GM21447 (cell line): ENCODE results near the gene LENG9.
"Not testable (repeated sequence)": the region's sequence is repeated elsewhere in the genome, so short reads cannot be mapped to it uniquely, and the experiment has no call there.

Experiments used
- ATAC-seq: cut with Tn5 transposase; IDR thresholded peaks from one replicate; pipeline ENCODE4 v1.9.1; 2021; ENCODE audit not compliant: unreplicated experiment

The LENG9 gene

DNA sequence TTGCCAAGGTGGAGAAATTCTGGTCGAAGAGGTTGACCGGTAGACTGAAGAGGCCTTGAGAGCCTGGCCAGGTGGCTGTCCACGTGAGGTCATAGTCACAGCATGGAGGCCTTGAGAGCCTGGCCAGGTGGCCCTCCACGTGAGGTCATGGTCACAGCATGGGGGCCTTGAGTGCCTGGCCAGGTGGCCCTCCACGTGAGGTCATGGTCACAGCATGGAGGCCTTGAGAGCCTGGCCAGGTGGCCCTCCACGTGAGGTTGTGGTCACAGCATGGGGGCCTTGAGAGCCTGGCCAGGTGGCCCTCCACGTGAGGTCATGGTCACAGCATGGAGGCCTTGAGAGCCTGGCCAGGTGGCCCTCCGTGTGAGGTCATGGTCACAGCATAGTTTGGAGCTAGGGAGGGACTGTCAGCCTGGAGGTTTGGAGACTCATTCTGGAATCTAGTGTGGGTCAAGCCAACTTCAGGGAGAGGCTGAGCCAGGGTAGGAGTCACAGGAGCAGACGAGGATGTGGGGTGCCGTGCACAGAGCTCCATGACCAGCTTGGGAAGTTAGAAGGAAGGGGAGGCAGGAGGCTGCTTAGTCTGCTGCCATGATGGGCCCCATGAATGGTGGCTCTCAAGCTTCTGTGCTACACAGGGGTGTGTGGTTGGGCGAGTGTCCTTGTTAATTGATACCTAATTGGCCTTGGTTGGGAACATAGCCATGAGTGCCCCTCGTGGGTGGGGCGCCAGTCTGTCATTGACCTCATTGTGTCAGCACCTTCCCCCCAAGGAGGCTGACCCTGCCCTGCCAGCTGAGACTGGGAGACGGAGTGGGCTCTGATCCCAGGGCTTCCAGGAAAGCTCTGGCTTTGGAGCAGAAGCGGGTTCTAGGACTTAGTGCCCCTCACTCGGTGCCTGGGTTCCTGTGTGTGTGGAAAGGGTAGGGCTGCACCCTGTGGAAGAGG, 4.0 kb downstream of the LENG9 start:
- ATAC-seq = no peak

DNA sequence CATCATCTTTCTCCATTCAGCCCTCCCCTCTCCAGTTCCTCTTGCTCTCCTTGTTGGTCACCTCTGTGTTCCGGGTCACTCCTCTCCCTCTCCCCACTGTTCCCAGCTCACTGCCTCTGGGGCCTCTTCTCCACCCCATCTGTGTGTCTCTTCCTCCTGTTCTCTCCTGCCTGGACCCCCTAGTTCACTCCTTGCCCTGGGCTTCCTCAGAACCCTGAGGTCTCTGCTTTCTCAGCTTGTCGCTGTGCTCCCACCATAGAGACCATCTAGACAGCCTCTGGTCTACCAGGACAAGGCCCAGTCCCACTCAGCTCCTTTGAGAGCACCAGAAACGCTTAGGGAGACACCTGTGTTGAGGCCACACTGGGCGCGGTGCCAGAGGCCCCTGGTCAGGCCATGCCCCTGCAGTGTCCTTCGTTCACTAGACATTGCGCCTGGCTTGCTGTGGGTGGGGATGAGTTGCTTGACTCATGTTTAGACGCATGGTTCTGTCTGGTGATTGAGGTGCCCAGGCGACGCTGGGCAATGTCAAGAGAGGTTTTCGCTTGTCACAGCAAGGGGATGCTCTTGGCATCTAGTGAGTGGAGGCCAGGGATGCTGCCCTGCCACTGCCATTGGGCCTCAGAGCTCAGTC, 4.8 kb downstream of the LENG9 start:
- no peak for ATAC-seq

DNA sequence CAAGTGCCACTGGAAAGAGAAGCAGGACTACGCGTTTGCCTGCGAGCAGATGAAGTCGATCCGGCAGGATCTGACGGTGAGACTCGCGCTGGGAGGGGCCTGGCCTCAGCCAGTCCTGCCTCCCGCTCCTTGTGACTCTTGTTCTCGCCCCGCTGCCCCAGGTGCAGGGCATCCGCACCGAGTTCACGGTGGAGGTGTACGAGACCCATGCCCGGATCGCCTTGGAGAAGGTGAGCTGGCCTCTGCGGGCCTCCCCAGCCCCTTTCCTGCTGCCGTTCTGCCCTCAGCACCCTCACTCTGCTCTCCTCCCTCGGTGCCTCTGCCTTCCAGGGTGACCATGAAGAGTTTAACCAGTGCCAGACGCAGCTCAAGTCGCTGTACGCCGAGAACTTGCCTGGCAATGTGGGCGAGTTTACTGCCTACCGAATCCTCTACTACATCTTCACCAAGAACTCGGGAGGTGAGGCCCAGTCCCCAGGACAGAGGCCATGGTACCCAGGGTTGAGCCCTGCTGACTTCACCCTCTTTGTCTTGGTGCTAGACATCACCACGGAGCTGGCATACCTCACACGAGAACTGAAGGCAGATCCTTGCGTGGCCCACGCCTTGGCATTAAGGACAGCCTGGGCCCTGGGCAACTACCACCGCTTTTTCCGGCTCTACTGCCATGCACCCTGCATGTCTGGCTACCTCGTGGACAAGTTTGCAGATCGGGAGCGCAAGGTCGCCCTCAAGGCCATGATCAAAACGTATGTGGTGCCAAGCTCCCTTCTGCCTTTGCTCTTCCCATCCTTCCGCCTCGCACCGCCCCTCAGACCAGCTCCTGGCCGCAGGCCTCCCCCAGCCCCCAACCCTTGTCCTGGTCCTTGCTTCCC, 5.6 kb downstream of the LENG9 start:
- ATAC-seq = no peak

DNA sequence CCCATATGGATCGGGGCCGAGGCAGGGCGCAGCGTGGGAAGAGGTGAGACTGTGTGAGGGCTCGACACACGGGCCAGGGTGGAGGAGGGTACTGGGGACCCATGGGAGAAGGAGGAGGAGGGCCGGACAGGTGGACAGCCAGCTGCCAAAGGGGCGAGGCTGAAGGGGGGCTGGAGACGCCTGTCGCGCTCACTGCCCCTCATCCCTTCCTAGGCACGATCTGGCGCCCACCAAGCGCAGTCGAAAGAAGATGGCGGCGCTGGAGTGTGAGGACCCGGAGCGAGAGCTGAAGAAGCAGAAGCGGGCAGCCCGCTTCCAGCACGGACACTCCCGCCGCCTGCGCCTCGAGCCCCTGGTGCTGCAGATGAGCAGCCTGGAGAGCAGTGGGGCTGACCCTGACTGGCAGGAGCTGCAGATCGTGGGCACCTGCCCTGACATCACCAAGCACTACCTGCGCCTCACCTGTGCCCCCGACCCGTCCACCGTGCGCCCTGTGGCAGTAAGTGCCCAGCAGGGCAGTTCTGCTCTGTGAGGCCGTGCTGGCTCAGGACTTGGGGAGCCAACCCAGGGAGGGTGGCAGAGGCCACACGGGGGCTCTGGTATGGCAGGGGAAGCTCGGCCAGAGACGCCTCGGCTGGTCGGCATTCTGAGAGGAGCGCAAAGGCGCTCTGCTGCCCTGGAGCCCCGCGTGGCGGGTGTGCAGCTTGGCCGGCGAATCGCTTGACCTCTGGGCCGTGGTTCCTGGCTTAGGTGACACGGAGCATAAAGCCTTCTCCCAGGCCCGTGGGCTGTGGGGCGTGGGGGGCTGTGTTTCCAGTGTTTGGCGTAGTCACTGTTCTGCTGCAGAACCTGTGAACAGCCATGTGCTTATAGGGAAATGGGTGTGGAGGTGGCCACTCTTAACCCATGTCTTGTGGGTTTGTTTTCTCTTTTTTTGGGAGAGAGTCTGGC, 6.9 kb downstream of the LENG9 start:
- no peak for ATAC-seq

DNA sequence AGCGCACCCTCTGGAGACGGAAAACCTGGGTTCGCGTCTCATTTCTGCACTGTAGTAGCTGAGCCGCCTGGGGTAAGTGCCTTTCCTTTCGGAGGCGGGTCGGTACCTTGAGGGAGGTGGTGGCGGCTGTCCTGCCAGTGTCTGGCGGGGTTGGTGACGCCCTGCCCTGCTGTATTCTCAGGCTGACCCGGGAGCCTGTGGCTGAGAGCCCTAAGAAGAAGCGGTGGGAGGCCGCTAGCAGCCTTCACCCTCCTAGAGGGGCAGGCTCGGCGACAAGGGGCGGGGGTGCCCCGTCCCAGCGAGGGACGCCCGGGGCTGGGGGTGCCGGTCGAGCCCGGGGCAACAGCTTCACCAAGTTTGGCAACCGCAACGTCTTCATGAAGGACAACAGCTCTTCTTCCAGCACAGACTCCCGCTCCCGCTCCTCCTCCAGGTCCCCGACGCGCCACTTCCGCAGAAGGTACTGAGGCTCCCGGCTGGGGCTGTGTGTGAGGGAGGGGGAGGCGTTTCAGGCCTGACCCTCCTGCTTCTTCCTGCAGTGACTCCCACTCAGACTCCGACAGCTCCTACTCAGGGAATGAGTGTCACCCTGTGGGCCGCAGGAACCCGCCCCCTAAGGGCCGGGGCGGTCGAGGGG, 7.7 kb downstream of the LENG9 start:
- ATAC-seq = no peak

DNA sequence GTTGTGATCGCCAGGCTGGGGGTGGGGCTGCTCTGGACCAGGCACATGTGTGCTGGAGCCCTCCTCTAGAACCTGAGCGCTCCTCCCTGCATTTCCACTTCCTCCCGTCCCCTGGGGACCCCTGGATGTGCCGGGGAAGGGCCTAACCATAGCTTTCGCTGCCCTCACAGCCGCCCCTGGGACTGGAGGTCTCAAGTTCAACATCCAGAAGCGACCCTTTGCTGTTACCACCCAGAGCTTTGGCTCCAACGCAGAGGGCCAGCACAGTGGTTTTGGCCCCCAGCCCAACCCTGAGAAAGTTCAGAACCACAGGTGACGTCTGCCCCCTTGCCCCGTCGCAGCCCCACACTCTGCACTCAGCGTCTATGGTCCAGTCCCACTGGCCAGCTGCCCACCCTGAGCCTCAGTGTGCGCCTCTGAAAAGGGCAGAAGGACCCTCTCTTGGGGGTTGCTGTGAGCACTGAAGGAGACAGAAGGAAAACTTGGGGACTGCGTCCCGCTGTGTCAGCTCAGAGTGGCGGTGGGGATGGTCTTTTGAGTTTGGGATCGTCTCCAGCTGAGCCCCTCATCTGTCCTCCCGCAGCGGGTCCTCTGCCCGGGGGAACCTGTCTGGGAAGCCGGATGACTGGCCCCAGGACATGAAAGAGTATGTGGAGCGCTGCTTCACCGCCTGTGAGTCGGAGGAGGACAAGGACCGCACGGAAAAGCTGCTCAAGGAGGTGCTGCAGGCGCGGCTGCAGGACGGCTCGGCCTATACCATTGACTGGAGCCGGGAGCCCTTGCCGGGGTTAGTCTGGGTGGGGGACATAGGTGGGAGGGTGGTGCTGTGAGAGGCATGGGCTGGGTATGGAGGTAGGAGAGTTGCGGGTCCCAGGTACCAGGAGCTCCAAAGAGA, 8.6 kb downstream of the LENG9 start:
- no peak for ATAC-seq

DNA sequence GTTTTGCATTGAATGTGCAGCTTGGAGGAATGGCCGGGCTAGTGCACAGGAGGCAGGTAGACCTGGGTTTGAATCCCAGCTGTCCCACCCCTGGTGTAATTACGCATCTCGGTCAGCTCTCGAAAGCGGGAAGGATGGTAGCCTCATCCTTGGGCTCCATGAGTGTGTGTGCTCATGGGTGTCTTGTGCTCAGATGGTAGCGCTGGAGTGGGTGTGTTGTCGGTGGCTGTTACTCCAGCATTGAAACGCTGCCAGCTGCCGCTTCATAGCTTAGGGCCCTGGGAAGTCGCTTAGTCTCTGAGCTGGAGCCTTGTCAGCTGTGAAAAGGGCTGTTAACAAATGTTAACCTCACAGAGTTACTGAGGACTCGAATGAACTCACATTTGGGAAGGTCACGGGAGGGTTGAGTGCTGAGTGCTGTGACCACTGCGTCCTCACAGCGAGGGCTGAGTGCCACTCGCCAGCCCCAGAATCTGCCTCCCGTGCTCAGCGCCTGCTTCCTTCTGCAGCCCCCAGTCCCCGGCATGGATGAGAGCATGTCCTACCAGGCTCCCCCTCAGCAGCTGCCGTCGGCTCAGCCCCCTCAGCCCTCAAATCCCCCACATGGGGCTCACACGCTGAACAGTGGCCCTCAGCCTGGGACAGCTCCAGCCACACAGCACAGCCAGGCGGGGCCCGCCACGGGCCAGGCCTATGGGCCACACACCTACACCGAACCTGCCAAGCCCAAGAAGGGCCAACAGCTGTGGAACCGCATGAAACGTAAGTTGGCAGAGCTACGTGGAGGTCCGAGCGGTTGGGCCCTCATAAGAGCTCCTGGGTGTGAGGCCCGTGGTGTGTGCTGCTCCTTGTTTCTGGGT, 9.4 kb downstream of the LENG9 start:
- no peak for ATAC-seq

DNA sequence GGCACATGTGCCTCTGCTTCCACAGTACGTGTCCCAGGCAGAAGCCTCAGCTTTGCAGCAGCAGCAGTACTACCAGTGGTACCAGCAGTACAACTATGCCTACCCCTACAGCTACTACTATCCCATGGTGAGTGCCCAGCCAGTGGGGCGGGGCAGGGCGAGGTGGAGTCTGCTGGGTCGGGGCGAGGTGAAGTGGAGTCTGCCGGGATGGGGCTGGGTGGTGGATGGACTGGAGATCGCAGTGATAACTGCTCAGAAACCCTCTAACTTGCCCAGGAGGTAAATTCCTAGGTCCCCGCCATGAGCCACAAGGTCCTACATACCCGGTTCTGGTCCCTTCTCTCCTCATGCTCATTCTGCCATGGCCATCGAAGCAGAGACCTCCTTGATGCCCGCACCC, 11.0 kb downstream of the LENG9 start:
- ATAC-seq = no peak

DNA sequence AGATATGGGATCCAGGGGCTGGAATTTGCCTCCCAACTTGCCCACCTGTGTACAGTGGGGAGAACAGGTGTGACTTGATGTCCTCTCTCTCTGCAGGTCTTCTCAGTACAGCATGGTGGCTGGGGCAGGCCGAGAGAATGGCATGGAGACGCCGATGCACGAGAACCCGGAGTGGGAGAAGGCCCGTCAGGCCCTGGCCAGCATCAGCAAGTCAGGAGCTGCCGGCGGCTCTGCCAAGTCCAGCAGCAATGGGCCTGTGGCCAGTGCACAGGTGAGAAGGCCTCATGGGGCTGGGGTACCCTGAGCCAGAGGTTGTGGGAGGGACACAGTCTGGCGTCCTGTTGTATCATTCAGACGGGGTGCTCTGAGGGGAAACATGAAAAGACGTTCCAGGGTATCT, 11.6 kb downstream of the LENG9 start:
- ATAC-seq = no peak

DNA sequence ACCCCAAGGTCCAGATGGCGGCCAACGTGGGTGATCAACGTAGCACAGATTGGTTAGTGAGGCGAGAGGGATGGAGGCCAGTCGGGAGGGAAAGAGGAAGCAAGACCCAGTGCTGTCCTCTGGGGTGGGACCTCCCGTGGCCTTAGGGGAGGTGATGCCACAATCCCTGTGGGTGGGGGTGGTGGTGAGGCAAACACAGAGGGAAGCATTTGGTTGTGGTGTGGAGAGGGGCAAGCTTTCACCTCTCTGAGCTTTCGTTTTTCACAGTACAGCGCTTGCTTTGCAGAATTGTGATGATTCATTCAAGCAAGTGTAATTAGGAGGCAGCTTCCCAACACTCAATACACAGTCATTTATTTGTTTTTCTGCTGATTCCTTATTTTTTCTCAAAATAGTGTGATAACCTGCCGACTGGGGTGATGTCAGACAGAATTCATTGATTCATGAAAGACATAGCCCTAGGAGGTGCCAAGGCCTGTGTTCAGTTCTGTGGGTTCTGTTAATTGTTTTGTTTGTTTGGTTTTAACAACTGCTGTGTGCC, 12.2 kb downstream of the LENG9 start:
- ATAC-seq = no peak

DNA sequence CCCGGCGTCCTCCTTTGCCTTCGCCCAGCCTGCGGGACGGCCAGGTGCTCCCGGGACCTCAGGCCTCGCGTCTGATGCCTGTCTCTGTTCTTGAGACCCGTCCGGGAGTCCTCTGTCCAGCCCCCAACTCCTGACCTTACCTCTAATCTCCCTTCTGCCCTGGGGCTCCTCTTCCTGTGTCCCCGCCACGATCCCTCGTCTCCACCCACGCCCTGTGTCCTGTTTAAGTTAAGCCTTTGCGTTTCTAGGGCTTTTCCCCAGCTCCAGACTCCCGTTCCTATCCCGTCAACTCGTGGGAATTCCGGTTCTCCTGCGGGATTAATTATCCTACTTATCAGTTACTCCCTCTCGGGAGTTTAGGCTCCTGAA, 13.9 kb downstream of the LENG9 start:
- no peak for ATAC-seq

DNA sequence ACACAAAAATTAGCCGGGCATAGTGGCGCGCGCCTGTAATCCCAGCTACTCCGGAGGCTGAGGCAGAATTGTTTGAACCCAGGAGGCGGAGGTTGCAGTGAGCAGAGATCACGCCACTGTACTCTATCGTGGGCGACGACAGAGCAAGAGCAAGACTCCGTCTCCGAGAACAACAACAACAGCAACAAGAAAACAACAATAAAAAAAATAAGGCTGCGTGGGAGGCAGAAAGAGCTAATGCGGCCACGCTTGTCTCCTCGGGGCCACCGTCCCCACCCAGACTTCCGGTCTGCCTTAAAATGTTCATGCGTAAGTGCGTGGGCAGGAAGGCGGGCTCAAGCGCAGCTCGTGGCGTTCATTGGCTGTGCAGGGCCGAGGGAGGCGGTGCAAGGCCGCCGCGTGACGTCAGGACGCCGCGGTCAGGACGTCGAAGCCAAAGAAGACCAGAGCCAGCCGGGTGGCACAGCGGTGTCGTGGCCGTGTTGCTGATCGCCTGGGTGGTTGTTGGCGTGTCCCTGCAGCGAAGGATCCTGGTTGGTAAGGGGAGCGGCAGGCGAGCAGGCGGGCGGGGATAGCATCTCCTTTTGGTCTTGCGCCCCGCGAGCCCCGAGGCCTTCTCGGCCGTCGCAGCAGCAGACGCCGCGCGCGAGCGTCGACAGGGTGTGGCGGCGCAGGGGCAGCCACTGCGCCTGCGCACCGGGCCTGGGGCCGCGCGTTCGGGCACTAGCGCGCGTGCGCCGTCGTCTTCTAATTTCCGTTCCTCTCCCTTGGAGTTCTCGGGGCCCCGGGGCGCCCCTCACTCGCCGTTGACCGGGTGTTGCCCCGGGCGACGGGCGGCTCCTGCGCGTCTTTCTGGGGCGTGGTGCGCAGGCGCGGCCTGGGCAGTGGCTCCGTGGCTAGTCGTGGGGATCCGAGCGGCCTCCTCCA, 14.5 kb downstream of the LENG9 start, which contains the start of gene LENG8:
LENG8 (plus strand) TSS at position 426 of the 927 bp plus-strand sequence. CDS start 2,146 bp downstream, outside the sequence.
- peak; percentile 84 for ATAC-seq

DNA sequence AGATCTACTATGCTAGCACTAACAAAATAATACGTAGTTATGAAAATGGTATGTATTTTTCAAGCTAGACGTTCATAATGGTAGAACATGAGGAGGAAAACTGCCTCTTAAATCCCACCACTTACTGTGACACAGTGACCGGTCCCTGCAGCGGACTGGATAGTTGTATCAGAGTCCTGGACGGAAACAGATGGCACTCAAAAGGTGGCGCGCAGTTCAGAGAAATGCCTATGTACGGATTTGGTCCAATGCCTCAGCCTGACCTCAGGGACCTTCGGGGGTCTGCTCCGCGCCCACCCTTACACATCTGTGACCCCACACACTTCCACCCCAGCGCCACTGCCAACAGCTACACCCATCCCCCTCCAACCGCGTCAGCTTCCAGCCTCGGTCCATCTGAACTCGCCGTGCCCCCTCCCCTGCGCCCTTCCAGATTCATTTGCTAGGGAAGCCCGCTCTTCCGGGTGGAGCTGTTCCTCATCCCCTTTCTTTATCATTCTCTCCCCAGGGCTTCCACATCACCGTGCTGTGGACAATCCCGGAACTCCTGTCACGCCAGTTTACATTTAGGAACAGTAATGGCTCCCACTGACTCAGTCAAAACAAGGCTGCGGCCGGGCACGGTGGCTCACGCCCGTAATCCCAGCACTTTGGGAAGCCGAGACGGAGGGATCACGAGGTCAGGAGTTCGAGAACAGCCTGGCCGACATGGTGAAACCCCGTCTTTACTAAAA, 15.4 kb downstream of the LENG9 start:
- ATAC-seq = no peak

DNA sequence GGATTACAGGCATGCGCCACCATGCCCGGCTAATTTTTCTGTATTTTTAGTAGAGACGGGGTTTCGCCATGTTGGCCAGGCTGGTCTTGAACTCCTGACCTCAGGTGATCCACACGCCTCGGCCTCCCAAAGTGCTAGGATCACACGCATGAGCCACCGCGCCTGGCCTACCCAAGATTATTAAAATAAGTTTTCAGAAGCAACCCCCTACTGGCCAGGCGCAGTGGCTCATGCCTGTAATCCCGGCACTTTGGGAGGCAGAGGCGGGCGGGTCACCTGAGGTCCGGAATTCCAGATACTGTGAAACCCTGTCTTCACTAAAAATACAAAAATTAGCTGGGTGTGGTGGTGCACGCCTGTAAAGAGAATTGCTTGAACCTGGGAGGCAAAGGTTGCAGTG, 17.2 kb downstream of the LENG9 start:
- not testable (repeated sequence) for ATAC-seq

DNA sequence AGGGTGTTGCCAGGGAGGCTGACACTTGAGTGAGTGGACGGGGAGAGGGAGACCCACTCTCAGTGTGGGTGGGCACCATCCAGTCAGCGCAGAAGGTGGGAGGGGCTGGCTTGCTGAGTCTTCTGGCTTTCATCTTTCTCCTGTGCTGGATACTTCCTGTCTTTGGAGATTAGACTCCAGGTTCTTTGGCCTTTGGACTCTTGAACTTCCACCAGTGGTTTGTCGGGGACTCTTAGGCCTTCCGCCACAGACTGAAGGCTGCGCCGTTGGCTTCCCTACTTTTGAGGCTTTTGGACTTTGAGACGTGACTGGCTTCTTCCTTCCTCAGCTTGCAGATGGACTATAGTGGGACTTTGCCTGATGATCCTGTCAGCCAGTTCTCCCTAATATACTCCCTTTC, 18.8 kb downstream of the LENG9 start:
- ATAC-seq = no peak

DNA sequence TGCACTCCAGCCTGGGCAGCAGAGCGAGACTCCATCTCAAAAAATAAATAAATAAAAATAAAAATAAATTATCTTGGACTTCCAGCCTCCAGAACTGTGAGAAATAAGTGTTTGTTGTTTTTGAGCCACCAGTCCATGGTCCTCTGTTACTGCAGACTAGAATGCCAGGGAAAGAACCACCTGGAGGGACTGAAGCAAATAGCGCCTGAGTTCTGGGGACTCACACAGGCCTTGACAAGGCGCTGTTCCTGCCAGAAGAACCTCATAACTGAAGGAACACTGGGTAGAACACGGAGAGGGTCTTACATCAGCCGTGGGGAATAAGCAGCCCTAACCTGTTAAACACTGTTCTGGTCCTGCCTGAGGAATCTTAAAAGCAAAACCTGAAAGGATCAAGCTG, 22.9 kb downstream of the LENG9 start:
- ATAC-seq = no peak
